GM19025 (cell line): ENCODE measurements around the gene PCARE.

Experiments used
- ATAC-seq: cut with Tn5 transposase; IDR thresholded peaks from one replicate; pipeline ENCODE4 v1.9.1; 2021; ENCODE audit warnings: mild to moderate bottlenecking, low read depth, moderate library complexity; ENCODE audit not compliant: unreplicated experiment

Gene PCARE

GRCh38 chr2:29064746-29065067 lies 9.6 kb downstream of the PCARE start:
- no peak for ATAC-seq

GRCh38 chr2:29064346-29064715 lies 10.0 kb downstream of the PCARE start:
- no peak for ATAC-seq

DNA sequence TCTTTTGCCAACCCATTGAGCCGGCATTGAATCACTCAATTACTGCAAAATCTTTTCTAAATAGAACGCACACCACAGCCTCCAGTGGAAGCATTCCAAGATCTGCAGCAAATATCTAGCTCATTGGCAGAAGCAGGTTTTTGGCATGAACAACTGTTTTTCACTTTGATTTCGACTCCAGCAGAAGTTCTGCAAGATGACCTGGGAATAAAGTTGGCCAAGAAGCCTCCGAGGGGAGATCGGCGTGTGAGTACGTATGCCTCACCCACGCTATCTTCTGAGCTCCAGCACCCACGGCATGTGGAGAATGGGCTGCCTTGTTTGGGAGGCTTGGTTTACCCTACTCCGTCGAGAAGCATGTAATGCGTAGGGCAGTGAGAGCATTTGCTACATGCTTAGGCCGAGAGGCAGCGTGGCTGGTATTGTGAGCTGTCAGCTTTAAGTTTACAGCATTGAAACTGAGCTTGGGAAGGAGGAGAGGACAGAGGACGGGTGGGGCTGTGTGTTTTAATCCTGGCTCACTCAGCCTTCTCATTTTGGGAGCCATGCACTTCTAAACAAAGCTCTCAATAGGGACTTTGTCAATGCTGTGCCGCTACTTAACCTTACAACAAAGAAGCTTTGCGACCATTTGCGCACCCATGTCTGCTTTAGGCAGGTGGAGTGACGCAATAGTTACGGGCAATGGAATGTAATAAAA lies 10.5 kb downstream of the PCARE start:
- ATAC-seq, result no peak

GRCh38 chr2:29063056-29063455 lies 11.3 kb downstream of the PCARE start:
- ATAC-seq, result no peak

GRCh38 chr2:29062371-29062770 lies 12.0 kb downstream of the PCARE start:
- ATAC-seq, result no peak

GRCh38 chr2:29061616-29062015 lies 12.7 kb downstream of the PCARE start:
- ATAC-seq, result no peak

GRCh38 chr2:29061176-29061575 lies 13.1 kb downstream of the PCARE start:
- no peak for ATAC-seq

DNA sequence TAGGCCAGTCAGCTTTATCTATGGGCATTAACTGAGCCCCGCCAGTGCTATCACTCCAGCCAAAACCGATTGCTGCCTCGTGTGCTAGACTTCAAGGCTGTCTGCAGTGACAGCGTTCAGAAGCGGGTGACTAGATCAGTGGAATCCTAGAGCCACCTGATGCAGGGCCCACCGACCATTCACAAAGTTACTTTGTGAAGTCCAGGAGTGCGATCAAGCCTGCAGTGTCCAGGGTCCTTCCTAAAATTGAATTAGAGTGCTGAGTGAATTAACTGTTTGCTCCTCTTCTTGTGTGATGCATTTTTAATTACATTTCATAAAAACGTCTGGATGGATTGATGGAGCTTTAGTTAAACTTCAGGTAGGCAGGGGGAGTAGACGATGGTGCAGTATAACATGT lies 13.9 kb downstream of the PCARE start:
- no peak for ATAC-seq

DNA sequence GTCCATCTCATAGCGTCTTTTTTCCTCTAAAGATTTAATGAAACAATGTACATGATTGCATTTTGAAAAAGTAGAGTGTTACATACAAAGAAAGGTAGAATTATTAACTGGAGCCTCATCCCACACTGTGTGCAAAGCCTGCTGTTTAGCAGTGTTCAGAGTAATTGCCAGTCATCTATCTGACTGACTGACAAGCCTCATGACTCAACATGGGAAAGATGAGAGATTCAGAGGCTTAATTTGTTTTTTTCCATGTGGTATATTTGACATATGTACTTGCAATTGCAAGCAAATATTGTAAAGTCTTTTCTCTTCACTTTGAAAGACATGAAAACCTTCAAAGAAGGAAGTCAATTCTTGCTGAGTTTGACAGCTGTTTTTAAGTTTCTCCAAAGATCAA lies 14.7 kb downstream of the PCARE start:
- no peak for ATAC-seq

GRCh38 chr2:29057006-29057405 lies 17.3 kb downstream of the PCARE start:
- ATAC-seq, result no peak

GRCh38 chr2:29056452-29056851 lies 17.9 kb downstream of the PCARE start:
- no peak for ATAC-seq

- no peak for ATAC-seq
Measured at GRCh38 chr2:29055601-29056000, 18.7 kb downstream of the PCARE start.

- ATAC-seq, result no peak
Measured at GRCh38 chr2:29054430-29054829, 19.9 kb downstream of the PCARE start.

DNA sequence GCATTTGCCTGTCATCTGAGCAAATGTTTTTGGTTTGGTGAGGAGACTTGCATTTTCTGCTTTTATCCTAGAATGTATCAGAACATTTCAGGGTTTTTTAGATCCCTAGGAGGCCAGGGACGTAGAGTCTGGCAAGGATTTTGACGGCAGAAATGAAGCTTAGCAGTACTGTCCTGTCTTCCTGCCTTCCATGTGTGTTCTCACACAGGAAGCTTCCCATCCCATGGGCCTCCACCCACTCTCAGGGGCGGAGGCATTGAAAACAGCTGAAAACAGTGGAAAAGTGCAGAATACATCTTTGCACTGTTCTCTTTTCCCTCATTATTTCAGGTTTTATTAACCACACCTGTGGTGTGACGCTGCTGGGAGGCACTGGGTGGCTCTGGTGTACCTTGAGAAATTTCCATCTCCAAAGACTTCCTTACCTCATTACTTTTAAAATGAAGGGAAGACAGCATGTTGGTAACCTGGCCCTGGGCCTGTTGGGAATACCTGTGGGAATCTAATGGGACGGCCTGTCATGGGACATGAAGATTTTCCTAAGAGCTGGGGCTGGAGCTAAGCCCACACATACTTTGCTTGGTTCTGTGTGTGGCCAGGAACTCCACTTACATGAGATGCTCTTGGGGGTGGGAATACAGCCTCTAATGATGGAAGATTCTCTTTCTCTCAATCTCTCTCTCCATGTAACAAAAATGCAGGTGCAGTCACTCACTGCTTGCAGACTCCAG lies 20.5 kb downstream of the PCARE start:
- ATAC-seq, result no peak

DNA sequence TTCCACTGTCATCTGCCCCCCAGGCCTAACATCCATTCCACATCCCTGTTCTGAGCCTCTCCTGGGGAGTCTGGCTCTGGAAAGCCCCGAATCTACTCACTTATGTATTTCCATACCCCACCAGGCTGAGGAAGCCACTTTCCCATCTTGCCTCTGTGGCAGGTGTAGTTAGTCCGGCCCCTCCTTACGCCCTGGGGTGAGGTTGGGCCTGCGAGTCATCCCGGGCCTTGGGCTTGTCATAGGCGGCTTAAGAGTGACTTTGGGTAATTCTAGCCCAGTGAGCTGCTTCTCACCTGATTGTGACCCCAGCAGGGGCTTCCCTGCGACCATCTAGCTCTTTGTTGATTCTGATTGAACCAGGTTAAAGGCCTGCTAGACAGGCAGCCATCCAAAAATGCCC lies 21.1 kb downstream of the PCARE start:
- no peak for ATAC-seq

- ATAC-seq, result no peak
Measured at GRCh38 chr2:29052807-29053206, 21.5 kb downstream of the PCARE start.

DNA sequence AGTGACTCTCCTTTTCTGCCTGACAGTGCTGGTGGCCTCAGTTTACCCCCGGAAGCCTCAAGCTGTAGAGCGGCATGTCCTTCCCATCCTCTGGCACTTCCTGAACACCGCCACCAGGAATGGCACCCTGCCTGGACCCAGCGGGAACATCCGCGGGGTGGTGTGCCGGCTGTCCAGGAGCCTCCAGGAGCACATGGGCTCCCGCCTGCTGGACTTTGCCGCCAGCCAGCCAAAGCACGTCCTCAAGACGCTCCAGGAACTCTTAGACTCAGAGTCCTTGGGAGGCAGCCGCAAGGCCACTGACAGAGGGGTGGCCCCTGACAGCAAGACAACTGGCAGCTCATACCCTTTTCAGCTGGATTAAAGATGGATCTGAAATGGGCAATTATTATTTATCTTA lies 22.6 kb downstream of the PCARE start:
- no peak for ATAC-seq

DNA sequence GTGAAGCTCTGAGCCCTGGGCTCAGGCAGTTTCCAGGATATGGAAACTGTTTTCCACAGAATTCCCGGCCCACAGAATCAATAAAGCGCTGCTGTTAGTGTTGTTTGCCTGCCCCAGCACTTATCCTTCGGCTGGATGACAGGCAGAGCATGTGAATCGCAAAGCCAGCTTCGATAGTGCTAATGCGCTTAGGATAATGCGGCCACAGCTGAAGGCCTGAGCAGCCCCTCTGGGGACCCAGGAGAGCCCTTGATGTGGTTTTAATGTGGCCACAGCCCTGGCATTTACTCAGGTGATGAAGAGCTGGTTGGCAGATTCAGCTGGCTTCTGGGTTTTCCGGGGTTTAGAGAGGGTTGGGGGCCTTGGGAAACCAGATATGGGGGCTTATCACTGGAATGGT lies 23.7 kb downstream of the PCARE start:
- no peak for ATAC-seq

DNA sequence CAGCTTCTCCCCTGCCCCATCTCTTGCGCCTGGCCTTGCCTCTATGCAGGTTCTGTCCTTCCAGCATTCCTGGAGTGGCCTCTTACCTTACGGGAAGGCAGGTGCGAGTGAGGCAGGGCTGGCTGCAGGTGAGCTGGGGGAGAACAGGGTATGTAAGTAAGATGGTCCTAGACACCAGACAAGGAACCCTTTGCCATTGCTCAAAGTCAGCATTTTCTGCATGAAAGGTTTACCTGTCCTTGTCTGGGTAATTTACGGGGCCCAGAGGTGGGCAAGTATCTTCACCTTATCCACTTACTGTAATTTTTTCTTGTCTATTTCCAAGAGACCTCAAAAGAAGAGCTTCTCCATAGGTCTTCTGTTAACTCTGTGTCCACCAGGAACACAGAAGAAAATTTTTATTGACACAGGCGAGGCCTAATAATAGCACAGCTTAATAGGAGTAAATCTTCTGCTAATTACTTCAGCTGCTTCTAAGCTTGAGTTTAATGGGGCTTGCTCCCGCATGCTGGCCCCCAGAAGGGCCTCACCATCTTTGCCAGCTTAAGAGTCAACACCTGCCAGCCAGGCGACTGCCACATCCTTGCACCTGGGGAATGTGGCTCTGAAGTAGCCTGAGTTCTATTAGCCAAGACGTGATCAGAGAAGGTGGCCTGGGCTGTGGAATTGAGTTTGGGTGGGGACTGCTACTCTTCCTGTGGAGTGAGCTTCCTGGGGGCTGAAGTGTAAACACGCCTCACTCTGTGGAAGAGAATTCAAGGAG lies 27.1 kb downstream of the PCARE start:
- ATAC-seq, result no peak

DNA sequence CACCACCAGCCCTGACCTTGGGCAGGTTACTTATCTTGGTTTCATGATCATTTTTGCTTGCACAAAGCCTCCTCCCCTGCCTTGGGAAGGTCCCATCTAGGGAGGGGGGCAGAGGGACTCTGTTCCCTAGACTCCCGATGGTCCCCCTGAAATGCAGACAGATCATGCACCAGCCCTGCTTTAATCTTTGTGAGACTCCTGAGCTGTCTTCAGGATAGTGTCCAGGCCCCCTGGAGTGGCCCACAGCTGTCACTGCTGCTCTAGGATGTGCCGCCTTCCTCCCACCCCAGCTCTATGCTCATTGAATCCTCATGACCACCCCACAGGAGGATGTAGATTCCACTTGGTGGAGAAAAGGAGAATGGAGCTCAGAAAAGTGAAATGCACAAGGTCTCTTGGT lies 28.0 kb downstream of the PCARE start:
- ATAC-seq, result no peak

DNA sequence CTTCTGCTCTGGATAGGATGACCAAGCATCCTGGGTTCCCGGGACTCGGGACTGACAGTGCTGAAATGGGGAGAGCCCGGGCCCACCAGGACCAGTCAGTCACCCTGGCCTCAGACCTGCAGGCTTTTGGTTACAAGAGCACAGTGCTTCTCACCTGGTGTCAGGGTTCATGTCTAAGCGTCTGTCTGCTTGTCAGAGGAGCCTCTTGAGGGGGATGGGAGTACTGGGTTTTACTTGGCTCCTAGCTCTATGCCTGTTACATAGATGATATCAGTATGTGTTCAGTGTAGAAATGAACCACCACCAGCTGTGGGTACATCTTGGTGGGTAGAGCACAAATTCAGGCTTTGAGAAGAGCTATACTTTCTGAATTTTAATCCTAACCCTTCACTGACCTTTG lies 29.9 kb downstream of the PCARE start:
- no peak for ATAC-seq

DNA sequence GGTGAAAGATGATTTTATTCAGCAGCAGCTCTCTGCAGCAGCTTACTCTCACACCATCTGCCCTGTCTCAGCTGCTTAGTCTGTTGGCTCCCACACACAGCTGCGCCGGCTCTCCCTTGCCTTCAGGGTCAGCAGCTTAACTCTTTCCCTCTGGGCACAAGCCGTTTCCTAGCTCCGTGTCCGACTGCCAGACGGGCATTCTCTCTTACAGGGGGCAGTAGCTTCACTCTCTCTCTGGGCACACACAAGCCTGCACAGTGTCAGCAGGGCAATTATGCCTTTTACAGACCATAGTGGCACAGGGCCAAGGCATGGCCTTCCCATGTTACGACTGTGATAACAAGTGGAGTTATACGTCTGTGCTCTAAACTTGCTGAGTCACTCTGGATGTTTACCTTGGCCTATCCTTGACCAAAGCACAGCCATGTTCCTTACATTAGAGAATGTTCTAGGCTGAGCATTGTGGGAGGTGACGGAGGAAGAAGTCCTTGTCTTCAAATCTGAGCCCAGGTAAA lies 31.7 kb downstream of the PCARE start:
- ATAC-seq, result no peak
